Measurements from ENCODE around the gene XRCC5. TPM values are rescaled to one million over a fixed set of nuclear protein-coding genes. Genes with fewer than 3 reads are reported as not detected.

Gene XRCC5
- total RNA-seq, 1 experiment from 2014 or later = 290 TPM

DNA sequence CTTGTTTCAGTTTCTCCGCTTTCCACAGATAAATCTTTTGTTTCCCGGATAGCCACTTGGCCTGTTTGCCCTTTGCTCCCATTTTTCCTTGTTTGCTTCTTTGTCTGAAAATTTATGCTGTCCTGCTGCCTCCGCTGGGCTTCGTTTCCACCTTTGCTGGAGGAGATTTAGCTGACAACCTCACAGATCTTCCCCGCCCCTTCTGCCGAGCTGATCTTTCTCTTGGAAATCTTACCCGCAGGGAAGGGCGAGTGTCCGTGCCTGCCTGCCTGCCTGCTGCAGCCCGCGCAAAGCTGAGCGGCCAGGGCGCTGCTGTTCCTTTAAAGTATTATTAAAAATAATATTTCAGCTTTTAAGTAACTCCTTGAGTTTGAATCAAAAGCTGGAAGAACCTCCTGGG lies 1.4 kb upstream of the XRCC5 start:
- no peak overlapping the region for H3K4me3 ChIP-seq (ENCODE audit: low read length)
- ATAC-seq (no peak), DNase-seq (no peak)
- 0 out of 2 replicates have a peak, but pooled peaks cover 18% of the 10 kb centered on the region for H4K20me1 ChIP-seq (ENCODE audit: low read length)
- no peak overlapping the region for H2AFZ ChIP-seq (ENCODE audit: low read length)
- peaks cover 29% of the 10 kb centered on the region for H3K4me1 ChIP-seq (ENCODE audit: insufficient read depth, low read length)
- H3K4me2 ChIP-seq (ENCODE audit: low read length) = no peak overlapping the region
- ChIA-PET POLR2A (ENCODE audit: unreplicated experiment) (no interaction called here), CTCF (no interaction called here)
- H3K9ac ChIP-seq (ENCODE audit: low read length) = no peak overlapping the region
- BruUV-seq (replicated peaks) = no TSS peak
- H3K36me3 ChIP-seq (ENCODE audit: low read depth, low read length) = peaks cover 25% of the 10 kb centered on the region
- peaks cover 36% of the 10 kb centered on the region for H3K79me2 ChIP-seq (ENCODE audit: low read length)
- H3K9me3 ChIP-seq (ENCODE audit: low read length) = no peaks in the 10 kb centered on the region
- H3K27me3 ChIP-seq (ENCODE audit: low read length) = no peaks in the 10 kb centered on the region
- H3F3A ChIP-seq (ENCODE audit: low read length, unreplicated experiment) = no peaks in the 10 kb centered on the region
- no peak for TF ChIP-seq EZH2 (IDR thresholded peaks at IDR 0.05; ENCODE audit: low read length, unreplicated experiment)
- no peak for TF ChIP-seq EZH2phosphoT487 (IDR thresholded peaks at IDR 0.05; ENCODE audit: borderline replicate concordance, low read length)
- TF ChIP-seq, protein P1, sequence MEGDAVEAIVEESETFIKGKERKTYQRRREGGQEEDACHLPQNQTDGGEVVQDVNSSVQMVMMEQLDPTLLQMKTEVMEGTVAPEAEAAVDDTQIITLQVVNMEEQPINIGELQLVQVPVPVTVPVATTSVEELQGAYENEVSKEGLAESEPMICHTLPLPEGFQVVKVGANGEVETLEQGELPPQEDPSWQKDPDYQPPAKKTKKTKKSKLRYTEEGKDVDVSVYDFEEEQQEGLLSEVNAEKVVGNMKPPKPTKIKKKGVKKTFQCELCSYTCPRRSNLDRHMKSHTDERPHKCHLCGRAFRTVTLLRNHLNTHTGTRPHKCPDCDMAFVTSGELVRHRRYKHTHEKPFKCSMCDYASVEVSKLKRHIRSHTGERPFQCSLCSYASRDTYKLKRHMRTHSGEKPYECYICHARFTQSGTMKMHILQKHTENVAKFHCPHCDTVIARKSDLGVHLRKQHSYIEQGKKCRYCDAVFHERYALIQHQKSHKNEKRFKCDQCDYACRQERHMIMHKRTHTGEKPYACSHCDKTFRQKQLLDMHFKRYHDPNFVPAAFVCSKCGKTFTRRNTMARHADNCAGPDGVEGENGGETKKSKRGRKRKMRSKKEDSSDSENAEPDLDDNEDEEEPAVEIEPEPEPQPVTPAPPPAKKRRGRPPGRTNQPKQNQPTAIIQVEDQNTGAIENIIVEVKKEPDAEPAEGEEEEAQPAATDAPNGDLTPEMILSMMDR (conservative IDR thresholded peaks at IDR 0.05; ENCODE audit: low read depth, low read length) = no peak
- H3K9me2 ChIP-seq (replicated peaks; ENCODE audit: low read length) = no peaks in the 10 kb centered on the region
- H3K27ac ChIP-seq (ENCODE audit: low read length) = no peak overlapping the region
- intact Hi-C loops (cut with micrococcal nuclease) = no loop called here

DNA sequence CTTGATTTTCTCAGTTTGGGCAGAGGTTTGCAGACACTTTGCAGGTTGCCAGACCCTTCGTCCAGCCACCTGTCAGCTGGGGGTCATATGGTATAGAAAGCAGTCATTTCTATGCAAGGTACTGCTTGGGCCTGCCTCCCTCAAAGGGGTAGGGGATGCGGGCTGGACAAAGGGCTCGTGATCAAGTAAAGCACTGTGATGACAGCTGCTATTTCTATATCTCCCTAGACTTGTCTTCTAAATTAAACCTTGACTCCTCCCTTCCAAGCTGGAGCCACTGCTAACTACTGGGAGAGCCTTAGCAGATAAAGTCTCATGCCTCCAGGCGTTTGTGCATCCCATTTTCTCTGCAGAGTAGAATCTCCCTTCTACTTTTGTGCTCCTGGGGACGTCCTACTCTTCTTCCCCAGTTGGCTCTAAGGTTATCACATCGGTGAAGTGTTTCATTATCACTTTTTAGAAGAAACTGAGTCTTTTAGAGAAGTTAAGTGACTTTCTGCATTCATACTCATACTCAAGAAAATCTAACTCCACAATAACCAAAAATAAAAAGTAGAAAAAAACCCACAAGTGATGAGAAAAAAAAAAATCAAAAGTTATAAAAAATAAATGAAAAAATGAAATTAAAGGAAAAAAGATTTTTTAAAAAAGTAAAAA lies 710 bp upstream of the XRCC5 start:
- ATAC-seq (no peak), DNase-seq (no peak)
- peak overlapping the region; percentile 33 for H3K4me3 ChIP-seq (ENCODE audit: low read length)
- no peaks in the 10 kb centered on the region for H3K27me3 ChIP-seq (ENCODE audit: low read length)
- peak overlapping the region; percentile 98 for H3K9ac ChIP-seq (ENCODE audit: low read length)
- peak overlapping the region; percentile 4; the same call in 1 of the 2 replicates for H3K27ac ChIP-seq (ENCODE audit: low read length)
- H3K4me1 ChIP-seq (ENCODE audit: insufficient read depth, low read length) = peaks cover 29% of the 10 kb centered on the region
- peaks cover 32% of the 10 kb centered on the region for H3K36me3 ChIP-seq (ENCODE audit: low read depth, low read length)
- peak overlapping the region; percentile 77 for H3K4me2 ChIP-seq (ENCODE audit: low read length)
- no peaks in the 10 kb centered on the region for H3F3A ChIP-seq (ENCODE audit: low read length, unreplicated experiment)
- intact Hi-C loops (cut with micrococcal nuclease) = no loop called here
- H4K20me1 ChIP-seq (ENCODE audit: low read length) = 0 out of 2 replicates have a peak, but pooled peaks cover 18% of the 10 kb centered on the region
- TF ChIP-seq EZH2 (IDR thresholded peaks at IDR 0.05; ENCODE audit: low read length, unreplicated experiment) = no peak
- no peaks in the 10 kb centered on the region for H3K9me2 ChIP-seq (replicated peaks; ENCODE audit: low read length)
- H3K79me2 ChIP-seq (ENCODE audit: low read length) = peaks cover 42% of the 10 kb centered on the region
- peak overlapping the region; percentile 49; the same call in 1 of the 2 replicates for H2AFZ ChIP-seq (ENCODE audit: low read length)
- H3K9me3 ChIP-seq (ENCODE audit: low read length) = no peaks in the 10 kb centered on the region
- ChIA-PET POLR2A (ENCODE audit: unreplicated experiment) (interaction anchor here (0.6 kb wide), 1 partner anchor 209 kb away, joined by 3 read pairs; no protein-coding TSS in a partner anchor), CTCF (no interaction called here)
- TSS peak; percentile 99 for BruUV-seq (replicated peaks)

DNA sequence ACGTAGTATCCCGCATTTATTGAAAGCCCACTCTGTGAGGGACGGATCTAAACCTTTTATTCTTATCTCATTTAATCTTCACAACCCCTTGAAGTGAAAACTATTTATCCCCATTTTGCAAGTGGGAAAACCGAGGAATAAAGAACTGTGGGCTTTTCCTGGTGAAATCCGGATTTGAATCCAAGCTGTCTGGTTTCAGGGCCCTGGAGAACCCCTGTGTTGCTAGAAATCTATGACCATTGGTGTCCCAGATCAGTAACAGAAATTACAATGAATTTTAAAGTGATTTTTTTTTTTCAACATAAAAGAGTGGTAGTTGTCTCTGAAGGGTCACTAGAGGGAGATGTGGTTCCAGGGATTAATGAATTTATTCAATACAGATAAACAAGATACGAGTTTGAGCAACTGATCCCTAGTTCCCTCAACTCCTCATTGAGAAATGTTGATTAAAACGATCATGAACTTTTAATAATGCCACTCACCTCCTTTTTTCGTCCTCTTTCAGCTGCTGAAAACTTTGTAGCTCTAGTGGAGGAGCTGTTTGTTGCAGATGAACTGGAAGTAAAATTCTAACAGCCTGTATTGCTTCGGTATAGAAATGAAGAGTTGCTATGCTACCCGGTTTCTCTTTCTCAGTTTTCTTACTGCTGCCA lies 940 bp downstream of the XRCC5 start:
- no peak for ATAC-seq
- H3F3A ChIP-seq (ENCODE audit: low read length, unreplicated experiment) = no peaks in the 10 kb centered on the region
- peak overlapping the region; percentile 98 for H3K9ac ChIP-seq (ENCODE audit: low read length)
- peaks cover 45% of the 10 kb centered on the region for H3K79me2 ChIP-seq (ENCODE audit: low read length)
- H3K27me3 ChIP-seq (ENCODE audit: low read length) = no peaks in the 10 kb centered on the region
- DNase-seq = peak; percentile 44
- H3K36me3 ChIP-seq (ENCODE audit: low read depth, low read length) = peaks cover 44% of the 10 kb centered on the region
- H3K4me2 ChIP-seq (ENCODE audit: low read length) = peak overlapping the region; percentile 97
- BruUV-seq (replicated peaks) = TSS peak; percentile 57
- ChIA-PET POLR2A (ENCODE audit: unreplicated experiment) (no interaction called here), CTCF (interaction anchor here (0.6 kb wide), 1 partner anchor 302 kb away, joined by 3 read pairs; no protein-coding TSS in a partner anchor)
- peak overlapping the region; percentile 37 for H3K27ac ChIP-seq (ENCODE audit: low read length)
- intact Hi-C loops (cut with micrococcal nuclease) = loop anchor here (2.0 to 10.0 kb wide), 2 partner anchors 77 to 385 kb away; partner anchors contain the start of gene RPL37A
- H3K9me3 ChIP-seq (ENCODE audit: low read length) = no peaks in the 10 kb centered on the region
- no peak for TF ChIP-seq EZH2phosphoT487 (IDR thresholded peaks at IDR 0.05; ENCODE audit: borderline replicate concordance, low read length)
- TF ChIP-seq EZH2 (IDR thresholded peaks at IDR 0.05; ENCODE audit: low read length, unreplicated experiment) = no peak
- TF ChIP-seq, protein P1 (conservative IDR thresholded peaks at IDR 0.05; ENCODE audit: low read depth, low read length) = peak; percentile 72
- H4K20me1 ChIP-seq (ENCODE audit: low read length) = 0 out of 2 replicates have a peak, but pooled peaks cover 18% of the 10 kb centered on the region
- peaks cover 30% of the 10 kb centered on the region for H3K4me1 ChIP-seq (ENCODE audit: insufficient read depth, low read length)
- H3K4me3 ChIP-seq (ENCODE audit: low read length) = peak overlapping the region; percentile 97
- H3K9me2 ChIP-seq (replicated peaks; ENCODE audit: low read length) = no peaks in the 10 kb centered on the region
- peak overlapping the region; percentile 77; the same call in 1 of the 2 replicates for H2AFZ ChIP-seq (ENCODE audit: low read length)

Measured in PC-3 (cell line).